ENCODE measurements around the gene ADGRB2. TPM values are rescaled to one million over a fixed set of nuclear protein-coding genes. Genes with fewer than 3 reads are reported as not detected.

Gene ADGRB2
- total RNA-seq, 2 donors from 2014 or later = 3.0 to 10.2 TPM

GRCh38 chr1:31726715-31727114 is 37.4 kb downstream of the ADGRB2 start:
- H3K36me3 ChIP-seq = no peaks in the 10 kb centered on the region
- H3K27me3 ChIP-seq (replicated peaks; ENCODE audit: insufficient read depth) = no peaks in the 10 kb centered on the region
- H3K4me1 ChIP-seq (replicated peaks) = no peaks in the 10 kb centered on the region
- H3K4me3 ChIP-seq = no peak overlapping the region
- WGBS = 76% methylated on average over 4 of the region's 4 CpGs
- no peak for TF ChIP-seq CTCF (IDR thresholded peaks at IDR 0.05)
- no peak for TF ChIP-seq POLR2AphosphoS5 (IDR thresholded peaks at IDR 0.05)
- TF ChIP-seq POLR2A (IDR thresholded peaks at IDR 0.05) = no peak
- intact Hi-C loops (cut with DNase I) = no loop called here
- no peak overlapping the region for H3K27ac ChIP-seq
- H3K9me3 ChIP-seq = no peaks in the 10 kb centered on the region
- no peak for DNase-seq (ENCODE audit: low spot score)

GRCh38 chr1:31725777-31726535 is 38.2 kb downstream of the ADGRB2 start:
- no peaks in the 10 kb centered on the region for H3K4me1 ChIP-seq (replicated peaks)
- no peaks in the 10 kb centered on the region for H3K27me3 ChIP-seq (replicated peaks; ENCODE audit: insufficient read depth)
- no peak for DNase-seq (ENCODE audit: low spot score)
- H3K27ac ChIP-seq = no peak overlapping the region
- no peaks in the 10 kb centered on the region for H3K36me3 ChIP-seq
- TF ChIP-seq CTCF (IDR thresholded peaks at IDR 0.05) (no peak), POLR2A (IDR thresholded peaks at IDR 0.05) (no peak), POLR2AphosphoS5 (IDR thresholded peaks at IDR 0.05) (no peak)
- intact Hi-C loops (cut with DNase I) = no loop called here
- WGBS = 82% methylated on average over 12 of the region's 12 CpGs
- no peaks in the 10 kb centered on the region for H3K9me3 ChIP-seq
- no peak overlapping the region for H3K4me3 ChIP-seq

- WGBS = 89% methylated on average over 10 of the region's 10 CpGs
- Histone ChIP-seq H3K27me3 (replicated peaks; ENCODE audit: insufficient read depth) (no peaks in the 10 kb centered on the region), H3K4me3 (no peak overlapping the region), H3K4me1 (replicated peaks) (no peaks in the 10 kb centered on the region), H3K36me3 (no peaks in the 10 kb centered on the region), H3K27ac (no peak overlapping the region), H3K9me3 (no peaks in the 10 kb centered on the region)
- DNase-seq (ENCODE audit: low spot score) = no peak
- intact Hi-C loops (cut with DNase I) = no loop called here
- no peak for TF ChIP-seq POLR2AphosphoS5 (IDR thresholded peaks at IDR 0.05)
- no peak for TF ChIP-seq POLR2A (IDR thresholded peaks at IDR 0.05)
- no peak for TF ChIP-seq CTCF (IDR thresholded peaks at IDR 0.05)
Observed at GRCh38 chr1:31725134-31725533, 39.0 kb downstream of the ADGRB2 start.

GRCh38 chr1:31723828-31724359 is 40.2 kb downstream of the ADGRB2 start:
- H3K4me1 ChIP-seq (replicated peaks) = no peaks in the 10 kb centered on the region
- TF ChIP-seq POLR2AphosphoS5 (IDR thresholded peaks at IDR 0.05) (no peak), POLR2A (IDR thresholded peaks at IDR 0.05) (no peak), CTCF (IDR thresholded peaks at IDR 0.05) (no peak)
- intact Hi-C loops (cut with DNase I) = no loop called here
- no peak overlapping the region for H3K4me3 ChIP-seq
- peak; percentile 46 for DNase-seq (ENCODE audit: low spot score)
- no peak overlapping the region for H3K27ac ChIP-seq
- 48% methylated on average over 5 of the region's 5 CpGs for WGBS
- no peaks in the 10 kb centered on the region for H3K36me3 ChIP-seq
- no peaks in the 10 kb centered on the region for H3K9me3 ChIP-seq
- H3K27me3 ChIP-seq (replicated peaks; ENCODE audit: insufficient read depth) = no peaks in the 10 kb centered on the region
